ENCODE measurements around the gene CAPN6. TPM values are rescaled to one million over a fixed set of nuclear protein-coding genes. Genes with fewer than 3 reads are reported as not detected.

The CAPN6 gene
- total RNA-seq, 4 donors from 2014 or later = 0.31 to 1.2 (median 0.42) TPM; not detected in 1

DNA sequence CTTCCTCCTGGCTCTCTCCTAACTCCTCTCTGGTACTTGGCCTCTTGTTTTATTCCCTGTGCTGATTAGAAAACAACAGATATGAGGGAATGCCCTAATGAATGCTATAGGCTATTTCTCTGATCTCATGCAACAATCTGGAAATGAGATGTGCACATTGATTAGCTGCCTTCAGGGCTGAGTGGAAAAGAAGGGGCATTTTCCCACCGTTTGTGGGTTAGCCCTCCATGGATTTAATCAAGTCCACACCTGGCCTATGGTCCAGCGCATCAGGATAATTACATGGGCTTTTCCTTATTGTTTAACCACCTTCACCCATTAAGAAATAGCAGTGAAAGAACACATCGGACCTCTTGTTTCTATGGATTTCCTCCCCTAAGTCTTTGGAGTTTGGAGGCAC lies 70.0 kb downstream of the CAPN6 start:
- H3K27me3 ChIP-seq = peaks cover 0 to 12% (median 0%) of the 10 kb centered on the region in 3 donors
- ATAC-seq = no peak
- H3K36me3 ChIP-seq = no peaks in the 10 kb centered on the region
- intact Hi-C loops (cut with DNase I; ENCODE audit: low total_unique reads) = no loop called here
- TF ChIP-seq POLR2A (IDR thresholded peaks at IDR 0.05) (no peak), CTCF (IDR thresholded peaks at IDR 0.05 in 4 of 5, conservative IDR thresholded peaks at IDR 0.05 in 1 of 5) (no peak)
- in situ Hi-C loops (cut with MboI; ENCODE audit: low sequenced_read_pairs in 4 of 4) = no loop called here
- DNase-seq = no peak
- H3K27ac ChIP-seq = no peak overlapping the region
- no peaks in the 10 kb centered on the region for H3K4me1 ChIP-seq
- no peak overlapping the region for H3K4me3 ChIP-seq
- H3K9me3 ChIP-seq = no peaks in the 10 kb centered on the region

- peaks cover 0 to 12% (median 0%) of the 10 kb centered on the region in 3 donors for H3K27me3 ChIP-seq
- in situ Hi-C loops (cut with MboI; ENCODE audit: low sequenced_read_pairs in 4 of 4) = no loop called here
These were observed 70.8 kb downstream of the CAPN6 start for GRCh38 chrX:111199505-111199904.

More at GRCh38 chrX:111199505-111199904, 70.8 kb downstream of the CAPN6 start:
- H3K9me3 ChIP-seq = no peaks in the 10 kb centered on the region
- no peak overlapping the region for H3K4me3 ChIP-seq
- ATAC-seq = no peak
- H3K27ac ChIP-seq = no peak overlapping the region
- no peaks in the 10 kb centered on the region for H3K4me1 ChIP-seq
- intact Hi-C loops (cut with DNase I; ENCODE audit: low total_unique reads) = no loop called here
- no peak for TF ChIP-seq CTCF (IDR thresholded peaks at IDR 0.05 in 4 of 5, conservative IDR thresholded peaks at IDR 0.05 in 1 of 5)
- no peak for TF ChIP-seq POLR2A (IDR thresholded peaks at IDR 0.05)
- no peaks in the 10 kb centered on the region for H3K36me3 ChIP-seq
- no peak for DNase-seq

Other genes with a start within 250 kb of the CAPN6 start
- under 1 TPM in 3 of 4 donors, not detected in 1; 0.10 to 0.29 (median 0.26) TPM for gene PAK3, start 174.3 kb downstream of the CAPN6 start, total RNA-seq
- gene DCX, start 141.7 kb upstream of the CAPN6 start, total RNA-seq = not detected
- under 1 TPM in 1 of 4 donors, not detected in 3; 0.04 TPM for gene SERTM2, start 241.2 kb upstream of the CAPN6 start, total RNA-seq

All from gastrocnemius medialis (tissue), 4 donors.